GM19099 (cell line): ENCODE data around the gene EIF5B.

ENCODE experiments used
- POLR2A ChIP-seq: IDR thresholded peaks from 3 replicates; pipeline ENCODE4 v1.6.1; 2011; ENCODE audit warnings: low read depth; ENCODE audit not compliant: insufficient read length; ENCODE audit errors: extremely low read depth

Gene EIF5B

GRCh38 chr2:99425022-99425421 is 87.8 kb downstream of the EIF5B start:
- no peak for TF ChIP-seq POLR2A

GRCh38 chr2:99430614-99431291 is 93.6 kb downstream of the EIF5B start:
- TF ChIP-seq POLR2A, result no peak

- TF ChIP-seq POLR2A, result no peak
Measured at GRCh38 chr2:99431587-99432275, 94.5 kb downstream of the EIF5B start.

DNA sequence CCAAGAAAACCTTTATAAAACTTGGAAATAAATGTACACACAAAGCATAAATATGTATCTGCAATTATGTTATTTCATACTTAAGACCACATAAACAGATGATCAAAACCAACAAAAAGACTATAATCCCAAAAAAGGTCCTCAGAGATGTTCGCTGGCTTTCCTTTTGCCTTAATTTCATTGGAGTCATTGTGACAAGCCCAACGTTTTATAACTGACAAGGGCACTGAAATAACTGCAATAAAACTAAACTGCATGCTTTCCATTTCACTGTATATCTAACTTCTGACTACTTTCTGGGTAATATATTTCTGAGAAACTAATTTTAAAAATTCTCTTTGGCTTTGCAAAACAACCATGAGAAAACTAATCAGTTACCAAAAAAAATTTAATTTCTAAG is 96.2 kb downstream of the EIF5B start:
- TF ChIP-seq POLR2A, result no peak

GRCh38 chr2:99436874-99437273 is 99.7 kb downstream of the EIF5B start:
- TF ChIP-seq POLR2A, result no peak

DNA sequence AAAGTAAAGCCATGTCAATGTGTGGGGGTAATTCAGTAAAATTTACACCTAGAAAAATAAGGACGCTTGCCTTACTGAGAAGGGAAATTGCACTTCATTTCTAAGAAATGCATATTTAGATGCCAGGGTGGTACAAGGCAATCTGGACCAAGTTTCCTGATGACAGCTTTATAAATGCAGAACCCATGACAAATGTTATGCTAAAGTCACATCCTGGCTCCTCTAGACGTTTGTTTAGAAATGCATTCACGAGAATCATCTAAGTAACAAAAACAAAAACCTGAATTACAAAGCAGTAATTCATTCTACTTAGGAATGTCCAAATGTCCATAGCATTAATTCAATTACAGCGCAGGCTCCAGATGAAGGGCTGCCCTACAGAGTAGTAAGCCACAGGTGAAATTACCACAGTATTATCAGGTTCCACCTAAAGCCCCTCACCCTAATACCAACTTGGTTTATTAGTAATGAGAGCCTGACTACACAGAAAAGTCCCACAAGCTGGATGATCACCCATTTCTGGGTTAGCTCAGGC is 102.8 kb downstream of the EIF5B start:
- no peak for TF ChIP-seq POLR2A

GRCh38 chr2:99442837-99443236 is 105.6 kb downstream of the EIF5B start:
- no peak for TF ChIP-seq POLR2A

GRCh38 chr2:99444222-99444621 is 107.0 kb downstream of the EIF5B start:
- TF ChIP-seq POLR2A, result no peak

- TF ChIP-seq POLR2A, result no peak
Measured at GRCh38 chr2:99445065-99445464, 107.9 kb downstream of the EIF5B start.

DNA sequence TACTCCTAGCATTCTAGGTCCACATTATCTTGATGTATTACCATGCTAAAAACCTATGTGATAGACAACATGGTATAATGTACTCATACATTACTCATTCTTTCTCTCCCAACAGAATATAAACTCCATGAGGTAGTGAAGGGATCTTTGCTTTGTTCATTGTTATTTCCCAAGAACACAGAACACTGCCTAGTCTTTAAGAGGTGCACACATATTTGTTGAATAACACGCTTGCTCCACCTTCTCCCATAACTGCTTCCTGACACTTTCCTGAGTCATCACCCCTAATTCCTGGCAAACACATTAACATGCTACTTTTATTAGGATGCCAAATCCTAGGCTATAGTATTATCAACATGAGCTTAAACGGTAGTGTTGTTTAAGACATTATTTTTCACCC is 111.4 kb downstream of the EIF5B start:
- no peak for TF ChIP-seq POLR2A

- no peak for TF ChIP-seq POLR2A
Measured at GRCh38 chr2:99450199-99450598, 113.0 kb downstream of the EIF5B start.
